ENCODE data around the gene DGKB.

DNA sequence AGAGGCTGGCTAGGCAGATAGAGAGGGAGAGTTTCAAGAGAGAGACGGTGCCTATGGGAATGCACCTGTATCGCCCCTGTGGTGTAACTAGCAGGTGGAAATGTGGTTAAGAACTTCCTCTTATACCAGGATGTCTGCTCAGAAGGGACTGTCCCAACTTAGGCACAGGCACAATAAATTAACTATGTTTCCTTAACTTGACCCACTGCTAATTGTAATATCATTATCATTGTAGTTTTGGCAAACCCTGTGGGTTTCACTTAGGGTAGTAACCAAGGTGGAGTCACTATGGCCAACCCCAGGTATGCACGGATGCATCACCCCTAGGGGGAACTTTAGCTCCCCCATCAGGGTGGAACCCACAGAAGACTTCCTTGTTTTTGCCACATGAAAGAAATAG is 455.7 kb downstream of the DGKB start:
- no peak for TF ChIP-seq SUZ12 (IDR thresholded peaks at IDR 0.05; ENCODE audit: extremely low read depth, insufficient read depth, insufficient read length)
- no peak for TF ChIP-seq YY1 (IDR thresholded peaks at IDR 0.05; ENCODE audit: insufficient read depth, insufficient read length)
- TF ChIP-seq ZNF274 (IDR thresholded peaks at IDR 0.05; ENCODE audit: low read depth, low read length) = no peak

Measured in NT2/D1 (cell line).